ENCODE data around the gene HDGFL3. TPM values are rescaled to one million over a fixed set of nuclear protein-coding genes. Genes with fewer than 3 reads are reported as not detected.

The HDGFL3 gene
- total and polyA plus RNA-seq, 9 donors, result 24.7 to 67.6 (median 52.6) TPM

DNA sequence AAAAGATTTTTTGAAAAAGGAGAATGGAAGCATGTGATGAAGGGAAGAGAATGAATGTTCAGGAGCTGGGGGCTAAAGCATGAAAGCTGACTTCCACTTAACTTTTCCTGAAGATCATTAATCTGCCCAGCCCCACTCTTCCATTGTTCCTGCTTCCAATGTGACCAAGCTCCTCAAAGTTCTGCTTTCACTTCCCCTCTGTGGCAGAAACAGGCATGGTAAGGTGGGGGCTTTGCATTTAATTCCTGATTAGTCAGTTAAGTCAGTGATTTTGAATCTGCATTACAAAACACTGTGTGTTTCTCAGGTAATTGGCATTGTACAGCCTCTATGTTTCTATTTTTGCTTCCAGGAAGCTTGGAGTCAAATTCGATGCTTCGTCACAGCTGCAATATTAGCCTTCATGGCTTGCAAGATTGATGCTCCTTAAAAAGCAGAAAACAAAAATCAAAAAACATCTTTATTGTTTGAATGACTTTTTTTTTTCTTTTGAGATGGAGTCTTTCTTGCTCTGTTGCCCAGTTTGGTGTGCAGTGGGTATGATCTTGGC, 107.5 kb downstream of the HDGFL3 start:
- intact Hi-C loops (cut with DNase I), result no loop called here

DNA sequence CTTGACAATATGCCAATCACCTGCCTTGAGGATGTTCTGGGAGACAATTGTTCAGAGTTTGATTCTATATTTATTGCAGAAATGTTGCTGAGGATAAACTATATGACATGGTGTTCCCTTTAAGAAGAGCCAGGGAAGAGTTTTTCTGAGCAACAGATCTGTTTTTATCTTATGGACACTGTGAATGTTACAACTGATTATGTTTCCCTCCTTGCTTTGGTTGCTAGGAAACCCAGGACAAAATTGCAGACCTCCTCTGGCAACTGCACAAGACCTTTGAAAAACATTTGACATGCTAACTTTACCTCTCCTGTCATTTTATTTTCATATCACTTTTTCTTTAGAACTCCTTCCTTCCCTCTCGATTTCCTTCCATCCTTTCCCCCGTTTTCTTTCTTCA, 108.3 kb downstream of the HDGFL3 start:
- Histone ChIP-seq H3K36me3 (no peaks in the 10 kb centered on the region), H3K9me3 (no peaks in the 10 kb centered on the region), H3K4me3 (no peak overlapping the region), H3K27me3 (no peaks in the 10 kb centered on the region), H3K27ac (no peak overlapping the region), H3K4me1 (ENCODE audit: insufficient read depth) (no peaks in the 10 kb centered on the region)
- 66 to 85% (median 78%) methylated on average over 2 of the region's 2 CpGs for WGBS, 3 donors
- DNase-seq, result no peak
- intact Hi-C loops (cut with DNase I), result no loop called here
- TF ChIP-seq POLR2A (IDR thresholded peaks at IDR 0.05), result no peak
- no peak for TF ChIP-seq EP300 (IDR thresholded peaks at IDR 0.05)
- TF ChIP-seq, protein P1, sequence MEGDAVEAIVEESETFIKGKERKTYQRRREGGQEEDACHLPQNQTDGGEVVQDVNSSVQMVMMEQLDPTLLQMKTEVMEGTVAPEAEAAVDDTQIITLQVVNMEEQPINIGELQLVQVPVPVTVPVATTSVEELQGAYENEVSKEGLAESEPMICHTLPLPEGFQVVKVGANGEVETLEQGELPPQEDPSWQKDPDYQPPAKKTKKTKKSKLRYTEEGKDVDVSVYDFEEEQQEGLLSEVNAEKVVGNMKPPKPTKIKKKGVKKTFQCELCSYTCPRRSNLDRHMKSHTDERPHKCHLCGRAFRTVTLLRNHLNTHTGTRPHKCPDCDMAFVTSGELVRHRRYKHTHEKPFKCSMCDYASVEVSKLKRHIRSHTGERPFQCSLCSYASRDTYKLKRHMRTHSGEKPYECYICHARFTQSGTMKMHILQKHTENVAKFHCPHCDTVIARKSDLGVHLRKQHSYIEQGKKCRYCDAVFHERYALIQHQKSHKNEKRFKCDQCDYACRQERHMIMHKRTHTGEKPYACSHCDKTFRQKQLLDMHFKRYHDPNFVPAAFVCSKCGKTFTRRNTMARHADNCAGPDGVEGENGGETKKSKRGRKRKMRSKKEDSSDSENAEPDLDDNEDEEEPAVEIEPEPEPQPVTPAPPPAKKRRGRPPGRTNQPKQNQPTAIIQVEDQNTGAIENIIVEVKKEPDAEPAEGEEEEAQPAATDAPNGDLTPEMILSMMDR (IDR thresholded peaks at IDR 0.05), result no peak

More for the DNA sequence above, 107.5 kb downstream of the HDGFL3 start:
- Histone ChIP-seq H3K4me3 (no peak overlapping the region), H3K4me1 (ENCODE audit: insufficient read depth) (no peaks in the 10 kb centered on the region), H3K27me3 (no peaks in the 10 kb centered on the region), H3K9me3 (no peaks in the 10 kb centered on the region), H3K27ac (no peak overlapping the region), H3K36me3 (no peaks in the 10 kb centered on the region)
- 46 to 52% (median 49%) methylated on average over 2 of the region's 2 CpGs for WGBS, 3 donors
- DNase-seq, result no peak
- TF ChIP-seq, protein P1 (IDR thresholded peaks at IDR 0.05), result no peak
- no peak for TF ChIP-seq EP300 (IDR thresholded peaks at IDR 0.05)
- TF ChIP-seq POLR2A (IDR thresholded peaks at IDR 0.05), result no peak

DNA sequence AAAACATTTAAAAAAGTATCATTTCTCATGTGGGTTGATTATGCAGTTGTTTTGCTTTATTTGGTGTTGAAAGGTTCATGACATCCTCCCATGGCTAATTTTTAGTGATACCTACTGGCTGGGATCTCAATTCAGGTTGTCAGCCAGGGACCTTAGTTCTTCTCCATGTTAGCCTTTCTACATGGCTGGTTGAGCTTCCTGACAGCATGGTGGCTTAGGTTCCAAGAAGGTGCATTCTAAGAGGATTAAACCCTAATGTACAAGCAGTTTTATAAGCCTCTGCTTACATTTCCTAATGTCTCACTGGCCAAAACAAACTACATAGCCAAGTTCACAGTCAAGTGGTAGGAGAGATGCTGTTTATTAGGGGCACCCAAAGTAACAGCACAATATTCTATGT, 109.5 kb downstream of the HDGFL3 start:
- H3K4me3 ChIP-seq, result no peak overlapping the region
- no peaks in the 10 kb centered on the region for H3K27me3 ChIP-seq
- intact Hi-C loops (cut with DNase I), result no loop called here
- H3K4me1 ChIP-seq (ENCODE audit: insufficient read depth), result no peaks in the 10 kb centered on the region
- TF ChIP-seq, protein P1 (IDR thresholded peaks at IDR 0.05), result no peak
- TF ChIP-seq EP300 (IDR thresholded peaks at IDR 0.05) (no peak), POLR2A (IDR thresholded peaks at IDR 0.05) (no peak)
- no peak overlapping the region for H3K27ac ChIP-seq
- no peaks in the 10 kb centered on the region for H3K36me3 ChIP-seq
- no peak for DNase-seq
- H3K9me3 ChIP-seq, result no peaks in the 10 kb centered on the region

DNA sequence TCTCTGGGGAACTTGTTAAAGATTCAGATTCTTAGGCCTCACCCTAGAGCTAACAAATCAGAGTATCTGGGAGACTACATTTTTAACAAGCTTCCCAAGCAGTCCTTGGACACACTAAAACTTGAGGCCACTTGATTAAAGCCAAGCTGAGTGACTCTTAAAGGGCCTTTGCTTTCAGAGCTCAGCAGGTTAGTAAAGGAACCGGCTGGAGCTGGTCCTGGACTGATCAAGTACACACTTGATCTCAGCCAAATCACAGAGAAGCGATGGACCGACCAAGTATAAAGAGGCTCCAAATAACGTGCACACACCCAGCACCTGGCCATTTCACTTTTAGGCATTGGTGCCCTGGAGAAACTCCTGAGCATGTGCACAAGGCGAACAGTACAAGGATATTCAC, 113.0 kb downstream of the HDGFL3 start:
- TF ChIP-seq EP300 (IDR thresholded peaks at IDR 0.05), result no peak
- TF ChIP-seq POLR2A (IDR thresholded peaks at IDR 0.05), result no peak
- TF ChIP-seq, protein P1 (IDR thresholded peaks at IDR 0.05), result no peak
- intact Hi-C loops (cut with DNase I), result no loop called here
- DNase-seq, result no peak
- no peaks in the 10 kb centered on the region for H3K9me3 ChIP-seq
- H3K27ac ChIP-seq, result no peak overlapping the region
- whole genome bisulfite sequencing, 3 donors, result 84 to 86% (median 84%) methylated on average over 5 of the region's 5 CpGs
- H3K27me3 ChIP-seq, result no peaks in the 10 kb centered on the region
- H3K36me3 ChIP-seq, result no peaks in the 10 kb centered on the region
- H3K4me1 ChIP-seq (ENCODE audit: insufficient read depth), result no peaks in the 10 kb centered on the region
- H3K4me3 ChIP-seq, result no peak overlapping the region

Data from ovary (tissue), 9 donors.